IMR-90 (cell line): ENCODE results near the gene KCNIP3. TPM values are rescaled to one million over a fixed set of nuclear protein-coding genes. Genes with fewer than 3 reads are reported as not detected.

Source experiments
- ATAC-seq: fragments of 200-7000 bp; cut with Tn5 transposase; 2 replicates; pipeline ENCODE4 v1.9.1; 2020; ENCODE audit warnings: low read depth, mild to moderate bottlenecking, moderate library complexity
- BruUV-seq: library from RNA; stranded (reverse); fragments of 400-500 nt; replicated peaks from 2 replicates; lab custom pipeline; 2021; lab: Mats Ljungman, UMichigan
- CTCF ChIA-PET: fragments of 300-600 bp; formaldehyde crosslinking; extraction: SDS; loops from one replicate; lab custom pipeline; 2021; ENCODE audit warnings: antibody characterized with exemption; lab: Yijun Ruan, JAX
- POLR2A ChIA-PET: fragments of 300-600 bp; sonication (Branson Sonifier 250); formaldehyde crosslinking; loops from one replicate; lab custom pipeline; 2022; ENCODE audit warnings: antibody characterized with exemption; ENCODE audit not compliant: unreplicated experiment; lab: Charles Lee
- DNase-seq: peaks from one replicate; pipeline ENCODE4 v3.0.0; 2013
- H2AFZ ChIP-seq: replicated peaks from 2 replicates; pipeline ENCODE3; 2013; ENCODE audit warnings: low read length, mild to moderate bottlenecking; ENCODE audit not compliant: poor library complexity
- H2AK5ac ChIP-seq: 2 replicates; pipeline ENCODE4 v1.6.1; 2013; ENCODE audit warnings: low read depth, low read length, inconsistent platforms
- H2AK9ac ChIP-seq: replicated peaks from 2 replicates; pipeline ENCODE3; 2013; ENCODE audit warnings: mild to moderate bottlenecking, low read depth, low read length, moderate library complexity; ENCODE audit not compliant: poor library complexity
- H2BK120ac ChIP-seq: 2 replicates; pipeline ENCODE4 v1.6.1; 2013; ENCODE audit warnings: low read depth, low read length, inconsistent platforms
- H2BK15ac ChIP-seq: 3 replicates; pipeline ENCODE4 v1.6.1; 2013; ENCODE audit warnings: low read depth, low read length, inconsistent platforms
- H2BK20ac ChIP-seq: 2 replicates; pipeline ENCODE4 v1.6.1; 2013; ENCODE audit warnings: low read depth, mild to moderate bottlenecking, inconsistent platforms, low read length, moderate library complexity
- H2BK5ac ChIP-seq: 2 replicates; pipeline ENCODE4 v1.6.1; 2013; ENCODE audit warnings: mild to moderate bottlenecking, low read depth, low read length, inconsistent platforms; ENCODE audit not compliant: poor library complexity, severe bottlenecking
- H3K14ac ChIP-seq: replicated peaks from 2 replicates; pipeline ENCODE4 v1.6.1; 2013; ENCODE audit warnings: low read depth, low read length, inconsistent platforms
- H3K18ac ChIP-seq: 2 replicates; pipeline ENCODE4 v1.6.1; 2013; ENCODE audit warnings: low read depth, low read length, control low read depth
- H3K23ac ChIP-seq: 2 replicates; pipeline ENCODE4 v1.6.1; 2013; ENCODE audit warnings: low read depth, low read length, inconsistent platforms
- H3K27ac ChIP-seq: 2 replicates; pipeline ENCODE4 v1.5.1; 2013; ENCODE audit warnings: mild to moderate bottlenecking, control low read depth, low read length; ENCODE audit not compliant: insufficient read depth
- H3K27me3 ChIP-seq: 2 replicates; pipeline ENCODE4 v1.6.1; 2013; ENCODE audit warnings: low read length; ENCODE audit not compliant: control insufficient read depth, insufficient read depth
- H3K36me3 ChIP-seq: 2 replicates; pipeline ENCODE4 v1.6.1; 2013; ENCODE audit warnings: low read length, mixed read lengths; ENCODE audit not compliant: control insufficient read depth, insufficient read depth
- H3K4ac ChIP-seq: 2 replicates; pipeline ENCODE4 v1.6.1; 2013; ENCODE audit warnings: low read depth, low read length, inconsistent platforms
- H3K4me1 ChIP-seq: 2 replicates; pipeline ENCODE4 v1.6.1; 2013; ENCODE audit warnings: low read length, mixed read lengths; ENCODE audit not compliant: control insufficient read depth, insufficient read depth
- H3K4me2 ChIP-seq: 2 replicates; pipeline ENCODE4 v1.6.1; 2013; ENCODE audit warnings: low read depth, mild to moderate bottlenecking, control low read depth, low read length, moderate library complexity
- H3K4me3 ChIP-seq: 2 replicates; pipeline ENCODE4 v1.5.1; 2013; ENCODE audit warnings: low read depth, mild to moderate bottlenecking, control low read depth, low read length, moderate library complexity; ENCODE audit not compliant: insufficient read depth
- H3K56ac ChIP-seq: 2 replicates; pipeline ENCODE4 v1.6.1; 2013; ENCODE audit warnings: low read length, inconsistent platforms; ENCODE audit not compliant: insufficient read depth; ENCODE audit errors: extremely low read depth
- H3K79me1 ChIP-seq, 2 experiments: 2 replicates each; pipeline ENCODE4 v1.6.1; 2013; ENCODE audit warnings: low read length in 2 of 2, inconsistent platforms in 1 of 2, low read depth in 1 of 2
- H3K9ac ChIP-seq: 2 replicates; pipeline ENCODE4 v1.6.1; 2013; ENCODE audit warnings: low read depth, low read length, control low read depth
- H3K9me1 ChIP-seq: 2 replicates; pipeline ENCODE4 v1.6.1; 2013; ENCODE audit warnings: low read length, inconsistent platforms; ENCODE audit not compliant: insufficient read depth
- H3K9me3 ChIP-seq: 2 replicates; pipeline ENCODE4 v1.6.1; 2013; ENCODE audit warnings: low read length; ENCODE audit not compliant: control insufficient read depth, insufficient read depth
- H4K20me1 ChIP-seq: 2 replicates; pipeline ENCODE4 v1.6.1; 2013; ENCODE audit warnings: low read length, inconsistent platforms; ENCODE audit not compliant: insufficient read depth
- H4K5ac ChIP-seq: 2 replicates; pipeline ENCODE4 v1.6.1; 2013; ENCODE audit warnings: mild to moderate bottlenecking, low read depth, low read length, control low read depth
- H4K8ac ChIP-seq, 2 experiments: 2 replicates each; pipeline ENCODE4 v1.6.1; 2013; ENCODE audit warnings: low read depth in 2 of 2, low read length in 2 of 2, control low read depth in 1 of 2, inconsistent platforms in 1 of 2
- H4K91ac ChIP-seq: 2 replicates; pipeline ENCODE4 v1.6.1; 2013; ENCODE audit warnings: low read depth, low read length, inconsistent platforms; ENCODE audit not compliant: insufficient read depth
- BHLHE40 ChIP-seq: fragments of 150-350 bp; IDR thresholded peaks from 2 replicates; pipeline ENCODE4 v1.6.1; 2016; ENCODE audit warnings: mild to moderate bottlenecking, low read depth, low read length
- CEBPB ChIP-seq: IDR thresholded peaks from 2 replicates; pipeline ENCODE4 v1.6.1; 2012; ENCODE audit warnings: low read depth, low read length, improper control_type of control experiment
- CHD1 ChIP-seq: IDR thresholded peaks from 2 replicates; pipeline ENCODE4 v1.6.1; 2012; ENCODE audit warnings: low read depth, low read length, improper control_type of control experiment
- FOS ChIP-seq: fragments of 150-350 bp; IDR thresholded peaks from 2 replicates; pipeline ENCODE4 v1.6.1; 2016; ENCODE audit warnings: low read depth, low read length
- MAFK ChIP-seq: IDR thresholded peaks from 2 replicates; pipeline ENCODE4 v1.6.1; 2012; ENCODE audit warnings: low read depth, low read length, improper control_type of control experiment
- MAZ ChIP-seq: IDR thresholded peaks from 2 replicates; pipeline ENCODE4 v1.6.1; 2012; ENCODE audit warnings: low read depth, mild to moderate bottlenecking, low read length, improper control_type of control experiment, moderate library complexity, borderline replicate concordance
- MXI1 ChIP-seq: IDR thresholded peaks from 2 replicates; pipeline ENCODE4 v1.6.1; 2012; ENCODE audit warnings: low read depth, mild to moderate bottlenecking, low read length, moderate library complexity, borderline replicate concordance
- NFE2L2 ChIP-seq: fragments of 150-350 bp; IDR thresholded peaks from 2 replicates; pipeline ENCODE4 v1.6.1; 2016; ENCODE audit warnings: low read depth, mild to moderate bottlenecking, low read length
- POLR2A ChIP-seq: IDR thresholded peaks from 2 replicates; pipeline ENCODE4 v1.6.1; 2012; ENCODE audit warnings: mild to moderate bottlenecking, low read depth, low read length
- RAD21 ChIP-seq: IDR thresholded peaks from 2 replicates; pipeline ENCODE4 v1.6.1; 2012; ENCODE audit warnings: low read length, improper control_type of control experiment
- RCOR1 ChIP-seq: IDR thresholded peaks from 2 replicates; pipeline ENCODE4 v1.6.1; 2012; ENCODE audit warnings: mild to moderate bottlenecking, low read length, improper control_type of control experiment; ENCODE audit not compliant: insufficient replicate concordance
- RFX5 ChIP-seq: IDR thresholded peaks from 2 replicates; pipeline ENCODE4 v1.8.0; 2012; ENCODE audit warnings: low read depth, mild to moderate bottlenecking, low read length, moderate library complexity
- SMC3 ChIP-seq: fragments of 150-350 bp; IDR thresholded peaks from 2 replicates; pipeline ENCODE4 v1.6.1; 2016; ENCODE audit warnings: low read depth, mild to moderate bottlenecking, antibody characterized with exemption, low read length, moderate library complexity
- WGBS, 2 experiments: methylation state at CpG; one replicate each; pipeline versions ENCODE4 v1.1.5 to v1.1.7; 2013; ENCODE audit warnings: missing lambda C conversion rate in 2 of 2; ENCODE audit not compliant: insufficient read length in 1 of 2; ENCODE audit errors: extremely low coverage in 2 of 2; 5-methylcytosine and 5-hydroxymethylcytosine counted together
- dilution Hi-C: fragments of 300-500 bp; cut with HindIII; formaldehyde crosslinking; loops from one replicate; pipeline ENCODE4 v1.14.3; 2018; ENCODE audit warnings: low sequenced_read_pairs; ENCODE audit not compliant: unreplicated experiment
- in situ Hi-C: fragments of 300-500 bp; cut with MboI; formaldehyde crosslinking; loops from 3 replicates; pipeline ENCODE4 v1.14.3; 2019; ENCODE audit warnings: low sequenced_read_pairs, inconsistent platforms, mixed read lengths
- intact Hi-C: fragments of 100-400 bp; cut with micrococcal nuclease; formaldehyde crosslinking; loops from 2 replicates; pipeline ENCODE4 v1.10.0; 2022
- polyA plus RNA-seq, 3 experiments: library from polyadenylated mRNA; depleted of rRNA; stranded (reverse); fragments of >200 nt; gene quantifications; 2 replicates each; pipeline ENCODE4 v1.2.3, GENCODE V29; 2012; ENCODE audit warnings: low replicate concordance in 1 of 3
- total RNA-seq: library from RNA; depleted of rRNA; stranded (reverse); fragments of >200 nt; gene quantifications from 2 replicates; pipeline ENCODE4 v1.2.3, GENCODE V29; 2012
- TF ChIP-seq, protein P1 (sequence below): fragments of 150-350 bp; IDR thresholded peaks from 2 replicates; pipeline ENCODE4 v1.6.1; 2016; ENCODE audit warnings: low read depth, mild to moderate bottlenecking, low read length, moderate library complexity, borderline replicate concordance
- TF ChIP-seq, protein P2 (sequence below): fragments of 150-350 bp; IDR thresholded peaks from 2 replicates; pipeline ENCODE4 v1.6.1; 2017; ENCODE audit warnings: mild to moderate bottlenecking, antibody characterized with exemption, low read length, low read depth
- TF ChIP-seq, protein P3 (sequence below): conservative IDR thresholded peaks from 2 replicates; pipeline ENCODE4 v1.5.1; 2012; ENCODE audit warnings: mild to moderate bottlenecking, low read depth, low read length, improper control_type of control experiment

Gene KCNIP3
- total and polyA plus RNA-seq, 2 of the 4 experiments (the other 2 are of a cell fraction), result 0.72 to 1.4 TPM

DNA sequence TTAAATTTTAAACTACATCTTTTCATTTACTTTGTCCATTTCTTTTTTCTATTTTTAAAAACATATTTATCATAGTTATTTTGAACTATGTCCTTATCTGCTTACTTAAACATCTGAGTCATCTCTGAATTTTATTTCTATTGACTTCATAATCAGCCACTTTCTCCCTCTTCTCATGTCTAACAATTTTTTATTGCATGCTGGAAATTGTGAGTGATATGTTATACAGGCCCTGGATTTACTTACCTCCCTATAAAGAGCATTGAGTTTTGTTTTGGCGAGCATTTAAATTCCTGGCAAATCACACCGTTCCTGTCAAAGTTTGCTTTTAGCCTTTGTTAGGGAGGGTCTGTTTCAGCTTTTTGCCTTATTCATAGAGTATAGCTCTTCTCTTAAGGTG, 39.3 kb downstream of the KCNIP3 start:
- ATAC-seq, result no peak
- Histone ChIP-seq H2AFZ (no peak overlapping the region), H3K27me3 (peaks cover 15% of the 10 kb centered on the region), H3K18ac (no peak overlapping the region), H2BK120ac (no peak overlapping the region), H3K4me3 (no peak overlapping the region), H2AK9ac (no peak overlapping the region), H3K9ac (no peak overlapping the region), H3K27ac (no peak overlapping the region), H3K14ac (no peak overlapping the region), H4K5ac (no peak overlapping the region), H2BK20ac (no peak overlapping the region), H3K23ac (no peak overlapping the region), H2BK5ac (no peak overlapping the region), H4K8ac (no peak overlapping the region), H3K36me3 (no peaks in the 10 kb centered on the region), H2BK15ac (no peak overlapping the region), H3K9me1 (peaks cover 3% of the 10 kb centered on the region; the same call in 1 of the 2 replicates), H4K20me1 (no peaks in the 10 kb centered on the region), H3K9me3 (no peaks in the 10 kb centered on the region; the same call in 1 of the 2 replicates), H4K91ac (no peak overlapping the region), H3K4ac (no peak overlapping the region), H3K79me1 (no peaks in the 10 kb centered on the region), H3K4me1 (peaks cover 11% of the 10 kb centered on the region), H2AK5ac (no peak overlapping the region), H3K56ac (no peak overlapping the region), H3K4me2 (no peak overlapping the region)
- CTCF ChIA-PET, result no interaction called here
- POLR2A ChIA-PET, result no interaction called here
- no CpG with 5 or more reads among the region's 2 CpGs for WGBS, 2 experiments
- dilution Hi-C loops (no loop called here), intact Hi-C loops (no loop called here), in situ Hi-C loops (no loop called here)
- DNase-seq, result no peak
- TF ChIP-seq FOS (no peak), BHLHE40 (no peak), MAZ (no peak), RFX5 (no peak), MXI1 (no peak), RCOR1 (no peak), NFE2L2 (no peak), MAFK (no peak), RAD21 (no peak), CHD1 (no peak), SMC3 (no peak), CEBPB (no peak), POLR2A (no peak)
- TF ChIP-seq, protein P1, sequence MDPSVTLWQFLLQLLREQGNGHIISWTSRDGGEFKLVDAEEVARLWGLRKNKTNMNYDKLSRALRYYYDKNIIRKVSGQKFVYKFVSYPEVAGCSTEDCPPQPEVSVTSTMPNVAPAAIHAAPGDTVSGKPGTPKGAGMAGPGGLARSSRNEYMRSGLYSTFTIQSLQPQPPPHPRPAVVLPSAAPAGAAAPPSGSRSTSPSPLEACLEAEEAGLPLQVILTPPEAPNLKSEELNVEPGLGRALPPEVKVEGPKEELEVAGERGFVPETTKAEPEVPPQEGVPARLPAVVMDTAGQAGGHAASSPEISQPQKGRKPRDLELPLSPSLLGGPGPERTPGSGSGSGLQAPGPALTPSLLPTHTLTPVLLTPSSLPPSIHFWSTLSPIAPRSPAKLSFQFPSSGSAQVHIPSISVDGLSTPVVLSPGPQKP, result no peak
- TF ChIP-seq, protein P2, sequence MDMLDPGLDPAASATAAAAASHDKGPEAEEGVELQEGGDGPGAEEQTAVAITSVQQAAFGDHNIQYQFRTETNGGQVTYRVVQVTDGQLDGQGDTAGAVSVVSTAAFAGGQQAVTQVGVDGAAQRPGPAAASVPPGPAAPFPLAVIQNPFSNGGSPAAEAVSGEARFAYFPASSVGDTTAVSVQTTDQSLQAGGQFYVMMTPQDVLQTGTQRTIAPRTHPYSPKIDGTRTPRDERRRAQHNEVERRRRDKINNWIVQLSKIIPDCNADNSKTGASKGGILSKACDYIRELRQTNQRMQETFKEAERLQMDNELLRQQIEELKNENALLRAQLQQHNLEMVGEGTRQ, result no peak
- TF ChIP-seq, protein P3, sequence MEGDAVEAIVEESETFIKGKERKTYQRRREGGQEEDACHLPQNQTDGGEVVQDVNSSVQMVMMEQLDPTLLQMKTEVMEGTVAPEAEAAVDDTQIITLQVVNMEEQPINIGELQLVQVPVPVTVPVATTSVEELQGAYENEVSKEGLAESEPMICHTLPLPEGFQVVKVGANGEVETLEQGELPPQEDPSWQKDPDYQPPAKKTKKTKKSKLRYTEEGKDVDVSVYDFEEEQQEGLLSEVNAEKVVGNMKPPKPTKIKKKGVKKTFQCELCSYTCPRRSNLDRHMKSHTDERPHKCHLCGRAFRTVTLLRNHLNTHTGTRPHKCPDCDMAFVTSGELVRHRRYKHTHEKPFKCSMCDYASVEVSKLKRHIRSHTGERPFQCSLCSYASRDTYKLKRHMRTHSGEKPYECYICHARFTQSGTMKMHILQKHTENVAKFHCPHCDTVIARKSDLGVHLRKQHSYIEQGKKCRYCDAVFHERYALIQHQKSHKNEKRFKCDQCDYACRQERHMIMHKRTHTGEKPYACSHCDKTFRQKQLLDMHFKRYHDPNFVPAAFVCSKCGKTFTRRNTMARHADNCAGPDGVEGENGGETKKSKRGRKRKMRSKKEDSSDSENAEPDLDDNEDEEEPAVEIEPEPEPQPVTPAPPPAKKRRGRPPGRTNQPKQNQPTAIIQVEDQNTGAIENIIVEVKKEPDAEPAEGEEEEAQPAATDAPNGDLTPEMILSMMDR, result no peak
- BruUV-seq, result no TSS peak
